MM.1S (cell line): Measurements from ENCODE around the gene PLEKHM3.

Experiments used
- CTCF ChIP-seq: fragments of 300-600 bp; sonication (generic); IDR thresholded peaks from 2 replicates; pipeline ENCODE4 v1.5.1; 2016; ENCODE audit warnings: antibody characterized with exemption, low read length, mixed read lengths
- EZH2 ChIP-seq: fragments of 300-600 bp; sonication (generic); optimal IDR thresholded peaks from 2 replicates; pipeline ENCODE3; 2017; ENCODE audit warnings: low read depth, mild to moderate bottlenecking, antibody characterized with exemption, low read length, mixed read lengths

GRCh38 chr2:207802650-207803049 lies 222.7 kb downstream of the PLEKHM3 start:
- TF ChIP-seq CTCF (no peak), EZH2 (no peak)
